Loucy (cell line): ENCODE results near the gene DAZL.

Source experiments
- H2AFZ ChIP-seq: fragments of 200-600 bp; sonication (generic); 2 replicates; pipeline ENCODE4 v1.6.0; 2016; ENCODE audit warnings: antibody characterized with exemption, mild to moderate bottlenecking, low read length, moderate library complexity
- H3F3A ChIP-seq: fragments of 200-600 bp; 2 replicates; pipeline ENCODE4 v1.6.0; 2016; ENCODE audit warnings: antibody characterized with exemption, low read depth, mild to moderate bottlenecking
- H3K27me3 ChIP-seq: fragments of 200-600 bp; sonication (generic); 2 replicates; pipeline ENCODE4 v1.6.1; 2014; ENCODE audit warnings: low read length, mild to moderate bottlenecking; ENCODE audit not compliant: insufficient read depth, poor library complexity, severe bottlenecking
- H3K36me3 ChIP-seq: fragments of 200-600 bp; sonication (generic); 2 replicates; pipeline ENCODE4 v1.6.1; 2016; ENCODE audit warnings: low read length; ENCODE audit not compliant: insufficient read depth
- H3K4me1 ChIP-seq: fragments of 200-600 bp; sonication (generic); 2 replicates; pipeline ENCODE4 v1.5.1; 2014; ENCODE audit warnings: low read length, mild to moderate bottlenecking; ENCODE audit not compliant: insufficient read depth, poor library complexity, severe bottlenecking
- H3K4me2 ChIP-seq: fragments of 200-600 bp; sonication (generic); 2 replicates; pipeline ENCODE4 v1.6.0; 2014; ENCODE audit warnings: antibody characterized with exemption, low read length, low read depth, mild to moderate bottlenecking; ENCODE audit not compliant: poor library complexity, severe bottlenecking
- H3K4me3 ChIP-seq: fragments of 200-600 bp; sonication (generic); 2 replicates; pipeline ENCODE4 v1.5.1; 2014; ENCODE audit warnings: low read length, mild to moderate bottlenecking, mixed read lengths; ENCODE audit not compliant: poor library complexity, severe bottlenecking
- H3K79me2 ChIP-seq: fragments of 200-600 bp; sonication (generic); 2 replicates; pipeline ENCODE4 v1.6.1; 2014; ENCODE audit warnings: low read length; ENCODE audit not compliant: insufficient read depth
- H3K9ac ChIP-seq: fragments of 200-600 bp; sonication (generic); 2 replicates; pipeline ENCODE4 v1.6.0; 2014; ENCODE audit warnings: mild to moderate bottlenecking, low read depth, low read length, moderate library complexity; ENCODE audit not compliant: poor library complexity, severe bottlenecking
- H3K9me2 ChIP-seq: fragments of 200-600 bp; sonication (generic); replicated peaks from 2 replicates; pipeline ENCODE4 v1.6.1; 2016; ENCODE audit warnings: low read depth, low read length, mixed read lengths
- H3K9me3 ChIP-seq: fragments of 200-600 bp; sonication (generic); 2 replicates; pipeline ENCODE4 v1.6.1; 2014; ENCODE audit warnings: mild to moderate bottlenecking, antibody characterized with exemption, low read length, low read depth; ENCODE audit not compliant: insufficient read depth
- H4K20me1 ChIP-seq: fragments of 200-600 bp; sonication (generic); 2 replicates; pipeline ENCODE4 v1.6.0; 2014; ENCODE audit warnings: antibody characterized with exemption, low read length, mild to moderate bottlenecking; ENCODE audit not compliant: insufficient read depth, poor library complexity, severe bottlenecking
- EZH2phosphoT487 ChIP-seq: fragments of 200-600 bp; IDR thresholded peaks from 2 replicates; pipeline ENCODE4 v1.6.1; 2018; ENCODE audit warnings: antibody characterized with exemption, mild to moderate bottlenecking, moderate library complexity, borderline replicate concordance
- TF ChIP-seq, protein P1 (sequence below): fragments of 200-600 bp; sonication (generic); conservative IDR thresholded peaks from 2 replicates; pipeline ENCODE4 v1.5.1; 2014; ENCODE audit warnings: mild to moderate bottlenecking, antibody characterized with exemption, low read length

Gene DAZL

DNA sequence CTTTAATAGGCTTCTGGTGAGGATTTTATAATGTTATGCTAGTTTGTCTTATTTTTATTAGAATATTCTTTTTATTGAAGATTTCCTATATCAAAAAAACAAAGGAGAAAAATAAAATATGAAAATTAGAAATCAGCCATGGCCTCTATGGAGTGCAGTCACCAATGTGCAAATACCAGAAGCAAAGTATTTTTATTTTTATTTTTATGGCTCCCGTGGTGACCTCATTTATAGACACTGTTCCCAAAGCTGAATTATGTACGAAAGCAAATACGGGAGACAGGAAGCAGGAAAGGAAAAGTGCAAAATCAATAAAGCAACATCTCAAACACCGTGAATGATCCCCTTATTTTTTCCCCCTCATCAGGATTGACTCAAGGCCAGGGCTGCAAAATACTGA is 35.1 kb downstream of the DAZL start:
- H4K20me1 ChIP-seq: no peaks in the 10 kb centered on the region
- no peak overlapping the region for H3K4me2 ChIP-seq
- H3K9ac ChIP-seq: no peak overlapping the region
- no peaks in the 10 kb centered on the region for H3K4me1 ChIP-seq
- H2AFZ ChIP-seq: no peak overlapping the region
- no peaks in the 10 kb centered on the region for H3K9me2 ChIP-seq
- no peaks in the 10 kb centered on the region for H3F3A ChIP-seq
- no peaks in the 10 kb centered on the region for H3K79me2 ChIP-seq
- no peak for TF ChIP-seq EZH2phosphoT487
- TF ChIP-seq, protein P1, sequence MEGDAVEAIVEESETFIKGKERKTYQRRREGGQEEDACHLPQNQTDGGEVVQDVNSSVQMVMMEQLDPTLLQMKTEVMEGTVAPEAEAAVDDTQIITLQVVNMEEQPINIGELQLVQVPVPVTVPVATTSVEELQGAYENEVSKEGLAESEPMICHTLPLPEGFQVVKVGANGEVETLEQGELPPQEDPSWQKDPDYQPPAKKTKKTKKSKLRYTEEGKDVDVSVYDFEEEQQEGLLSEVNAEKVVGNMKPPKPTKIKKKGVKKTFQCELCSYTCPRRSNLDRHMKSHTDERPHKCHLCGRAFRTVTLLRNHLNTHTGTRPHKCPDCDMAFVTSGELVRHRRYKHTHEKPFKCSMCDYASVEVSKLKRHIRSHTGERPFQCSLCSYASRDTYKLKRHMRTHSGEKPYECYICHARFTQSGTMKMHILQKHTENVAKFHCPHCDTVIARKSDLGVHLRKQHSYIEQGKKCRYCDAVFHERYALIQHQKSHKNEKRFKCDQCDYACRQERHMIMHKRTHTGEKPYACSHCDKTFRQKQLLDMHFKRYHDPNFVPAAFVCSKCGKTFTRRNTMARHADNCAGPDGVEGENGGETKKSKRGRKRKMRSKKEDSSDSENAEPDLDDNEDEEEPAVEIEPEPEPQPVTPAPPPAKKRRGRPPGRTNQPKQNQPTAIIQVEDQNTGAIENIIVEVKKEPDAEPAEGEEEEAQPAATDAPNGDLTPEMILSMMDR: no peak
- no peaks in the 10 kb centered on the region for H3K36me3 ChIP-seq
- H3K27me3 ChIP-seq: no peaks in the 10 kb centered on the region
- no peaks in the 10 kb centered on the region for H3K9me3 ChIP-seq
- no peak overlapping the region for H3K4me3 ChIP-seq

DNA sequence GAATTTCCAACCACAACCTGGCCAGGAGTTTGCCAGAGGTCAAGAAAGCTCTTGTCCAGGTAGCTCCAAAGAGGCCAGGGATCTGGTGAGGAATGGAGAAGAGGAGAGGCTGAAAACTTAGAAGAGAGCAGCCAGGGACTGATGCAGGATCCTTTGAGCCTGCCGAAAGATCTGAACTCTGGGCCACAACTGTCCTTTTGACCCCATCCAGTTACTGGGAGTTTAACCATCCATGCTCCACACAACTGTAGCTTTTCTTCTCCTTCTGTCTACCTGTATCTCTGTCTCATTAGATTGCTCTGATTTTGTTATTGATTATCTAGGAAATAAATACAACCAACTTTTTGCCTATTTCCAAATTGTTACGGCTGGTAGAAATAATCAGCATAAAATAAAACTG is 36.7 kb downstream of the DAZL start:
- TF ChIP-seq, protein P1: no peak
- no peak for TF ChIP-seq EZH2phosphoT487
- H3F3A ChIP-seq: no peaks in the 10 kb centered on the region
- H3K79me2 ChIP-seq: no peaks in the 10 kb centered on the region
- no peak overlapping the region for H3K4me3 ChIP-seq
- no peaks in the 10 kb centered on the region for H3K4me1 ChIP-seq
- H3K4me2 ChIP-seq: no peak overlapping the region
- no peaks in the 10 kb centered on the region for H3K36me3 ChIP-seq
- H2AFZ ChIP-seq: no peak overlapping the region
- no peaks in the 10 kb centered on the region for H3K27me3 ChIP-seq
- no peaks in the 10 kb centered on the region for H3K9me2 ChIP-seq
- H3K9me3 ChIP-seq: no peaks in the 10 kb centered on the region; the same call in 1 of the 2 replicates
- H3K9ac ChIP-seq: no peak overlapping the region
- no peaks in the 10 kb centered on the region for H4K20me1 ChIP-seq

DNA sequence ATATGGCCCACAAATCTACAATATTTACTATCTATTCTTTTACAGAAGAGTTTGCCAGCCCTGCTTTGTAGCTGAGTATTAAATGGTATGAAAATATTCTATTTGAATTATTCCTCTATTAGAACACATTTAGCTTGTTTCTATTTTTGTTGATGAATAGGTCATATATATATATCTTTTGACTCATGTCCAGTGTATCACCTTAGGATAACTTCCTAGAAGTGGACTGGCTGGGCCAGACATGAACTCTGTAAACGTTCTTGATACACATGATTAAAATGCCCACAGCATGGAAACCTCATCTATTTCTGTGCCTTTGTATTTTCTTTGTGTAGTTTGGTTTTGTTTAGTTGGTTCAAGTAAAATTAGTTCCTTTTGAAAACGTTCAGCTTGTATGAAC is 37.1 kb downstream of the DAZL start:
- H3K36me3 ChIP-seq: no peaks in the 10 kb centered on the region
- no peak overlapping the region for H3K9ac ChIP-seq
- no peaks in the 10 kb centered on the region for H4K20me1 ChIP-seq
- no peaks in the 10 kb centered on the region for H3F3A ChIP-seq
- no peaks in the 10 kb centered on the region for H3K4me1 ChIP-seq
- no peaks in the 10 kb centered on the region for H3K79me2 ChIP-seq
- H3K4me2 ChIP-seq: no peak overlapping the region
- no peaks in the 10 kb centered on the region for H3K9me2 ChIP-seq
- TF ChIP-seq, protein P1: no peak
- no peak for TF ChIP-seq EZH2phosphoT487
- H3K4me3 ChIP-seq: no peak overlapping the region
- H3K27me3 ChIP-seq: no peaks in the 10 kb centered on the region
- H3K9me3 ChIP-seq: peaks cover 4% of the 10 kb centered on the region; the same call in 1 of the 2 replicates
- H2AFZ ChIP-seq: no peak overlapping the region
